Mesenteric fat pad (tissue), 1 donor: ENCODE data around the gene ZNF761. TPM values are rescaled to one million over a fixed set of nuclear protein-coding genes. Genes with fewer than 3 reads are reported as not detected.
"Not testable (repeated sequence)": the region's sequence is repeated elsewhere in the genome, so short reads cannot be mapped to it uniquely, and the experiment has no call there.

Source experiments
- DNase-seq: peaks from one replicate; pipeline ENCODE4 v3.0.0-alpha.2; 2020; ENCODE audit warnings: low spot score
- long read RNA-seq: library from polyadenylated mRNA; unstranded; transcript quantifications from one replicate; pipeline ENCODE4 v2.0.0, GENCODE V29; 2020
- total RNA-seq: library from RNA; stranded (reverse); fragmentation: NEBNext Ultra II Directional; extraction: Animal tissue kit (Norgen Biotek cat#: 25700); gene quantifications from one replicate; pipeline ENCODE4 v1.2.1, GENCODE V29; 2021
- donor health status: DM: yes; HTN: yes; CAD: no.

Gene ZNF761
- total RNA-seq: 11.0 TPM
- long read RNA-seq, partial matches to known transcripts: 0 of 6 reads
- long read RNA-seq, other reads (novel, unspliced or antisense): 6 of 6 reads

GRCh38 chr19:53431399-53432087, at the start of gene ZNF761:
Gene ZNF761 (plus strand): TSS chr19:53431984. CDS start chr19:53447269, 15,285 bp downstream.
- peak; percentile 99 for DNase-seq

- no peak for DNase-seq
Measured at GRCh38 chr19:53388168-53388567, 43.6 kb upstream of the ZNF761 start.

GRCh38 chr19:53388904-53389303, 42.9 kb upstream of the ZNF761 start:
- DNase-seq: no peak

- DNase-seq: no peak
Measured at GRCh38 chr19:53389571-53389970, 42.2 kb upstream of the ZNF761 start.

GRCh38 chr19:53389978-53390377, 41.8 kb upstream of the ZNF761 start:
- no peak for DNase-seq

- DNase-seq: no peak
Measured at GRCh38 chr19:53394522-53394973, 37.2 kb upstream of the ZNF761 start.

- peak; percentile 99 for DNase-seq
Measured at GRCh38 chr19:53394974-53395839, 36.6 kb upstream of the ZNF761 start, which contains the start of gene ZNF765. Gene ZNF765 (plus strand): TSS chr19:53395149. CDS start chr19:53398016, 2,867 bp downstream.

- not testable (repeated sequence) for DNase-seq
Measured at GRCh38 chr19:53395840-53396524, 35.8 kb upstream of the ZNF761 start.

GRCh38 chr19:53396525-53396868, 35.3 kb upstream of the ZNF761 start:
- DNase-seq: no peak

- DNase-seq: not testable (repeated sequence)
Measured at GRCh38 chr19:53397918-53398317, 33.9 kb upstream of the ZNF761 start.

GRCh38 chr19:53409505-53410204, 22.1 kb upstream of the ZNF761 start:
- DNase-seq: no peak

- not testable (repeated sequence) for DNase-seq
Measured at GRCh38 chr19:53420520-53421315, 11.1 kb upstream of the ZNF761 start.

GRCh38 chr19:53422551-53422950, 9.2 kb upstream of the ZNF761 start:
- DNase-seq: no peak

- DNase-seq: not testable (repeated sequence)
Measured at GRCh38 chr19:53423074-53423473, 8.7 kb upstream of the ZNF761 start.

- not testable (repeated sequence) for DNase-seq
Measured at GRCh38 chr19:53423680-53424079, 8.1 kb upstream of the ZNF761 start.

- DNase-seq: no peak
Measured at GRCh38 chr19:53424968-53425597, 6.7 kb upstream of the ZNF761 start.

- no peak for DNase-seq
Measured at GRCh38 chr19:53432088-53432661, 391 bp downstream of the ZNF761 start.

- DNase-seq: not testable (repeated sequence)
Measured at GRCh38 chr19:53443809-53444208, 12.0 kb downstream of the ZNF761 start.

- DNase-seq: not testable (repeated sequence)
Measured at GRCh38 chr19:53447196-53447595, 15.4 kb downstream of the ZNF761 start.
